Natural killer cell (primary cell): Measurements from ENCODE around the gene LGALSL. TPM values are rescaled to one million over a fixed set of nuclear protein-coding genes. Genes with fewer than 3 reads are reported as not detected.

Experiments
- ATAC-seq, 3 donors: fragments of 150-1000 bp in 2 of 3; fragments of 200-7000 bp in 1 of 3; cut with Tn5 transposase; 1 replicate in 1 of 3; 2 replicates in 2 of 3; pipeline ENCODE4 v1.10.0; 2021; ENCODE audit warnings: mild to moderate bottlenecking in 2 of 3, moderate library complexity in 2 of 3
- DNase-seq, 2 donors: peaks; one replicate each; pipeline versions ENCODE4 v3.0.0 to v3.0.0-alpha.2; 2013 to 2021; ENCODE audit warnings: mixed read lengths in 1 of 2
- H3K27ac ChIP-seq: one replicate; pipeline ENCODE4 v1.5.1; 2013; ENCODE audit warnings: mild to moderate bottlenecking, low read length
- H3K27me3 ChIP-seq: one replicate; pipeline ENCODE4 v1.6.1; 2013; ENCODE audit warnings: low read length; ENCODE audit not compliant: control insufficient read depth, insufficient read depth
- H3K36me3 ChIP-seq: one replicate; pipeline ENCODE4 v1.6.1; 2013; ENCODE audit warnings: low read length; ENCODE audit not compliant: control insufficient read depth, insufficient read depth
- H3K4me1 ChIP-seq: one replicate; pipeline ENCODE4 v1.6.1; 2013; ENCODE audit warnings: low read length; ENCODE audit not compliant: control insufficient read depth, insufficient read depth
- H3K4me3 ChIP-seq: one replicate; pipeline ENCODE4 v1.5.1; 2013; ENCODE audit warnings: low read length
- H3K9me3 ChIP-seq: one replicate; pipeline ENCODE4 v1.6.1; 2013; ENCODE audit warnings: low read length; ENCODE audit not compliant: control insufficient read depth, insufficient read depth
- H3K27ac Mint-ChIP-seq, 2 donors: one replicate each; pipeline ENCODE4 v1.8.0; 2022; ENCODE audit warnings: mild to moderate bottlenecking in 2 of 2, mixed read lengths in 2 of 2, moderate library complexity in 1 of 2
- H3K27me3 Mint-ChIP-seq, 2 donors: one replicate each; pipeline ENCODE4 v1.8.0; 2022; ENCODE audit warnings: low read depth in 2 of 2, mixed read lengths in 2 of 2
- H3K36me3 Mint-ChIP-seq: one replicate; pipeline ENCODE4 v1.8.0; 2022; ENCODE audit warnings: mixed read lengths
- H3K4me1 Mint-ChIP-seq, 2 donors: one replicate each; pipeline ENCODE4 v1.8.0; 2022; ENCODE audit warnings: mixed read lengths in 2 of 2
- H3K4me3 Mint-ChIP-seq: one replicate; pipeline ENCODE4 v1.8.0; 2022; ENCODE audit warnings: mild to moderate bottlenecking, moderate library complexity, mixed read lengths
- H3K9me3 Mint-ChIP-seq, 2 donors: one replicate each; pipeline ENCODE4 v1.8.0; 2022; ENCODE audit warnings: mixed read lengths in 2 of 2
- WGBS: methylation state at CpG from one replicate; pipeline ENCODE4 v1.1.7; 2013; ENCODE audit warnings: missing lambda C conversion rate; ENCODE audit not compliant: insufficient coverage; 5-methylcytosine and 5-hydroxymethylcytosine counted together
- intact Hi-C: fragments of 100-400 bp; cut with micrococcal nuclease; formaldehyde crosslinking; loops from one replicate; pipeline ENCODE4 v1.14.2; 2022
- total RNA-seq, 4 donors: library from RNA; stranded (reverse); fragments of 120-200 nt in 1 of 4; gene quantifications; one replicate each; pipeline versions ENCODE4 v1.2.3 to v1.2.4, GENCODE V29; 2013 to 2022
- TF ChIP-seq, protein P1 (sequence below): fragments of 200-600 bp; IDR thresholded peaks from one replicate; pipeline ENCODE4 v1.8.0; 2022; ENCODE audit warnings: antibody characterized with exemption

The LGALSL gene
- total RNA-seq, 3 donors from 2014 or later (not counting 1 experiment from before 2014, with no cell fraction given) = 1.3 to 8.6 (median 2.0) TPM

DNA sequence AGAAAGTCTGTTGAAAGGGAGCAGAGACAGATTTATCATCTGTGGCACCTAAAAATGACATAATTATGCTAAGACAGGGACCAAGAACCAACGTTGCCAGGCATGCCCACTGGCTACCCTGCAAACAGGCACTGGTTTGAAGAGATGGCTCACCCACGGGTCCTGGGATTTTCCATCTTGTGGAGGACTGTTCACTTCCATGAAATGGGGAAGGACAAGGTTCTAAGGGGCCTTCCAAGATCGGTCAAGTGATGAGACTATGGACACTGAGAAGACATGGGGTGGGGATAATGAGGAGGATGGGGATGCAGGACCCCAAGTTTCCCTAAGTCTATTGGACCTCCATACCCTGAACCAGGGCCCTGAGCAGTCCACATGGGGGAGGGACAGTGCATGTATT lies 18.9 kb downstream of the LGALSL start:
- no peak for DNase-seq
- 83% methylated on average over 3 of the region's 3 CpGs for WGBS
- Histone ChIP-seq H3K36me3 (no peaks in the 10 kb centered on the region), H3K27me3 (no peaks in the 10 kb centered on the region), H3K9me3 (no peaks in the 10 kb centered on the region), H3K4me3 (no peak overlapping the region), H3K27ac (no peak overlapping the region), H3K4me1 (peaks cover 6% of the 10 kb centered on the region)
- Mint-ChIP-seq H3K4me1 (peaks cover 0 to 7% of the 10 kb centered on the region in 2 donors), H3K27ac (no peak overlapping the region), H3K4me3 (no peak overlapping the region), H3K27me3 (peaks cover 0 to 9% of the 10 kb centered on the region in 2 donors), H3K9me3 (no peaks in the 10 kb centered on the region), H3K36me3 (no peaks in the 10 kb centered on the region)
- ATAC-seq = no peak
- TF ChIP-seq, protein P1, sequence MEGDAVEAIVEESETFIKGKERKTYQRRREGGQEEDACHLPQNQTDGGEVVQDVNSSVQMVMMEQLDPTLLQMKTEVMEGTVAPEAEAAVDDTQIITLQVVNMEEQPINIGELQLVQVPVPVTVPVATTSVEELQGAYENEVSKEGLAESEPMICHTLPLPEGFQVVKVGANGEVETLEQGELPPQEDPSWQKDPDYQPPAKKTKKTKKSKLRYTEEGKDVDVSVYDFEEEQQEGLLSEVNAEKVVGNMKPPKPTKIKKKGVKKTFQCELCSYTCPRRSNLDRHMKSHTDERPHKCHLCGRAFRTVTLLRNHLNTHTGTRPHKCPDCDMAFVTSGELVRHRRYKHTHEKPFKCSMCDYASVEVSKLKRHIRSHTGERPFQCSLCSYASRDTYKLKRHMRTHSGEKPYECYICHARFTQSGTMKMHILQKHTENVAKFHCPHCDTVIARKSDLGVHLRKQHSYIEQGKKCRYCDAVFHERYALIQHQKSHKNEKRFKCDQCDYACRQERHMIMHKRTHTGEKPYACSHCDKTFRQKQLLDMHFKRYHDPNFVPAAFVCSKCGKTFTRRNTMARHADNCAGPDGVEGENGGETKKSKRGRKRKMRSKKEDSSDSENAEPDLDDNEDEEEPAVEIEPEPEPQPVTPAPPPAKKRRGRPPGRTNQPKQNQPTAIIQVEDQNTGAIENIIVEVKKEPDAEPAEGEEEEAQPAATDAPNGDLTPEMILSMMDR = no peak
- intact Hi-C loops = no loop called here

DNA sequence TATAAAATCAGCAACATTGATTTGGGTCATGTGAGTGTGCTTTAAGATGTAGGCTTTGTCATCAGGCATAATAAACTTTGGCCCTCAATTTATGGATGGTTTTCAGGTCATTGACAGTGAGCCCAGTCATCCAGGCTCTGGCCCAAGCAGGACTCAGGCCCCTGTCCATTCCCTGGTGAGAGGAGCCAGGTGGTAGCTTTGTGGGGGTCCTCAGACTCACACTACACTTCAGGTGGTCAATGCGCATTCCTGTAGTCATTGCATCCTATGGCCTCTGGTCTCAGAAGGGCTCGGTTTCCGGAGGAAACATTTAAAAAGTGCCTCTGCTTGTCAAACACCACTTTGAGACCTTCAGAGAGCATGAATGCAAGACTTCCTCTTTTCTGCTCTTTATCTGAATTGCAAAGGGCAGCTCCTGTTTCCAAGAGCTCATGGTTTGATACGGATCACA lies 20.2 kb downstream of the LGALSL start:
- WGBS = 22% methylated on average over 4 of the region's 4 CpGs
- intact Hi-C loops = no loop called here

DNA sequence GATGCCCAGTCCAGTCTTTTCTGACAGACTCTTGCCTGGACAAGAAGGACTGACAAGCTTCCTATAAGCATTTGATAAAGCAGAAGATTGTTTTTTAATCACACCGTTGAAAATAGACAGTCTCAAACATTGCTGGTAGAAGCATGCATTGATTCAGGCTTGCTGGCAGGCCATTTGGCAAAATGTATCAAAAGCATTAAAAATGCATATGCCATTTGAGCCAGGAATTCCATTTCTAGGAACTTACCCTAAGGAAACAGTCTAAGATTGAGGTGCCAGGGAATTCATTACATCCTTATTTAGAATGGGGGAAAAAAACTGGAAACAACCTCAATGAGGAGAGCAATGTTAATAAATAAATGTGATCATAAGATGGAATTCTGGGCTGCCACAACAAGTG lies 20.7 kb downstream of the LGALSL start:
- Histone ChIP-seq H3K4me3 (no peak overlapping the region), H3K36me3 (no peaks in the 10 kb centered on the region), H3K27ac (no peak overlapping the region), H3K4me1 (peaks cover 6% of the 10 kb centered on the region), H3K9me3 (no peaks in the 10 kb centered on the region), H3K27me3 (no peaks in the 10 kb centered on the region)
- peaks cover 0 to 7% of the 10 kb centered on the region in 2 donors for H3K4me1 Mint-ChIP-seq
- H3K27ac Mint-ChIP-seq = no peak overlapping the region
- 17% methylated on average over 1 of the region's 1 CpG for WGBS
- DNase-seq (no peak), ATAC-seq (no peak)
- TF ChIP-seq, protein P1 = no peak
- peaks cover 0 to 4% of the 10 kb centered on the region in 2 donors for H3K27me3 Mint-ChIP-seq
- intact Hi-C loops = no loop called here
- no peaks in the 10 kb centered on the region for H3K9me3 Mint-ChIP-seq
- H3K4me3 Mint-ChIP-seq = no peak overlapping the region
- H3K36me3 Mint-ChIP-seq = no peaks in the 10 kb centered on the region

More for the DNA sequence above, 20.2 kb downstream of the LGALSL start:
- H3K4me3 ChIP-seq = no peak overlapping the region
- Mint-ChIP-seq H3K27ac (no peak overlapping the region), H3K4me3 (no peak overlapping the region), H3K36me3 (no peaks in the 10 kb centered on the region), H3K9me3 (no peaks in the 10 kb centered on the region), H3K4me1 (peaks cover 0 to 7% of the 10 kb centered on the region in 2 donors), H3K27me3 (peaks cover 0 to 4% of the 10 kb centered on the region in 2 donors)
- H3K27ac ChIP-seq = no peak overlapping the region
- ATAC-seq = no peak
- DNase-seq = no peak
- H3K4me1 ChIP-seq = peaks cover 6% of the 10 kb centered on the region
- H3K36me3 ChIP-seq = no peaks in the 10 kb centered on the region
- H3K9me3 ChIP-seq = no peaks in the 10 kb centered on the region
- no peaks in the 10 kb centered on the region for H3K27me3 ChIP-seq
- TF ChIP-seq, protein P1 = no peak

DNA sequence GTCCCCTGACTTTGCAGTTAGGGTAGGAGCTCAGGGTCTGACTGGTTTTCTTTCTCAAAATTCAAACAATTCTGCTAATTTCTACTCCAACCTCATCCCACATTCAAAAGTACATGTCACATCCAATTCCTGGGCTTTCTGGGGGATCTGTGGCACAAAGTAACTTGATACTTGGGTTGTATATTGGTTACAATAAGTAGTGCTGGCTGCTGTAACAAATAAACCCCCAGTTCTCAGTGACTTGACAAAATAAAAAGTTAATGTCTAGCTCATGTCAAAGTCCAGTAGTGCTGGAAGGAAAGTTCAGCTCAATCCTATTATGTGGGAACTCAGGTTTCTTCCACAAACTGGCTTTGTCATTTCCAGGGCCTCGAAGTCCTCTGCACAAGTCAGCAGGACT lies 23.1 kb downstream of the LGALSL start:
- Histone ChIP-seq H3K4me1 (peaks cover 6% of the 10 kb centered on the region), H3K27me3 (no peaks in the 10 kb centered on the region), H3K4me3 (no peak overlapping the region), H3K9me3 (no peaks in the 10 kb centered on the region), H3K27ac (no peak overlapping the region), H3K36me3 (no peaks in the 10 kb centered on the region)
- ATAC-seq (no peak), DNase-seq (no peak)
- Mint-ChIP-seq H3K27ac (no peak overlapping the region), H3K9me3 (no peaks in the 10 kb centered on the region), H3K36me3 (no peaks in the 10 kb centered on the region), H3K27me3 (peaks cover 0 to 4% of the 10 kb centered on the region in 2 donors), H3K4me3 (no peak overlapping the region), H3K4me1 (peaks cover 0 to 7% of the 10 kb centered on the region in 2 donors)
- 78% methylated on average over 1 of the region's 1 CpG for WGBS
- intact Hi-C loops = no loop called here
- TF ChIP-seq, protein P1 = no peak
